Fibroblast of peridontal ligament (primary cell): ENCODE measurements around the gene SRC.

Experiments
- DNase-seq: peaks from one replicate; pipeline ENCODE4 v3.0.0-alpha.2; 2010; ENCODE audit errors: extremely low read depth

The SRC gene

DNA sequence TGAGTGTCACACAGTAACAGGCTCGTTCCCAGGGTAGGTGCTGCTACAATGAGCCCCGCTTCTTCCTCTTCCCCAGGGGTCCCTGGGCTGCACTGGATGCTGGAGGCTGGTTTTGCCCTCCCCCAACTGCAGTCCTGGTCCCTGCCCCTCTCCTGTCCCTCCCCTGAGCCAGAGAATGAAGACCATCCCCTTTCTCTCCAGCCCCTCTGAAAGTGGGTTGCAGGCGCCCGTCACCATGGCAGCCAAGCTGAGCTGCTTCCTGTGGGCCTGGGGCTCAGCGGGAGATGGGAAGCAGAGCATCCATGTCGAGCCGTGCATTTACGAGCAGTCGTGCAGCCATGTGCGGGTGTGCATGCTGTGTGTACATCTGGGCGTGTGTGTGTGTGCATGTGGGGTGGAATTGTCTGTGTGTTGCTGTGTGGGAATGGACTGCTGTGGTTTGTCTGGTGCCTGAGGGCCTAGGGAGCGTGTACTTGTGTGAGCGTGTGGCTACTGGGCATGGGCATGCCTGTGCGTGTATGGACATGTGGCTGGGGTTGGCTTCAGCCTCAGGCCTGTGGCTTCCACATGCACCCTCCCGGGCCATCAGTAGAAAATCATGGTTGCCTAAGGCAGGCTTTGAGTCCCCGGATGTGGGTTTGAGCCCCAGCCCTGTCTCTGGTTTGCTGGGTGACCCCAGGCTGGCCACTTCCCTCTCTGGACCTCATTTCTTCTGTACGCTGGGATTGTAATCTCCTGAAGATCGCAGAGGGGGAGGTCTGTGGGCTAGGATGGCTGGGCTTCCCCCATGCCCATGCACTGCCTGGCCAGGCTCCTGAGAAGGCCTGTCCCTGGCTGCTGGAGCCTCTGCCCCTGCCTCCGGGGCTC, 48.8 kb downstream of the SRC start:
- DNase-seq = no peak

DNA sequence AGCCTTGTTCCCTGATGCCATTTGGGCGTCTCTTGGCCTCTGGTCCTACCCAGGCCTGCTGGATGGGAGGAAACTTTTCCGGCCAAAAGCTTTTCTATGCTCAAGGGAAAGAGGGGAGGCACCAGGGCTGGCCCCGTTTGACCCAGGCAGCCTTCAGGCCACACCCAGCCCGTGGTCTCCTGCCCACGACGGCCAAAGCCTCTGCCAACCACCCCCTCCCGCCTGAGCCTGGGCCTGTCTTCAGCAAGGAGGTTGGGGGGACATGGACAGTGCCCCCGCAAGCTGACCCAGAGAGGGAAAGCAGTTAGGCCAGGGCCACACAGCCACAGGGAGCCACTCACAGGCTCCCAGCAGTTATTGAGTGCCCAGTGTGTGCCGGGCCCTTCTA, 49.5 kb downstream of the SRC start:
- no peak for DNase-seq

DNA sequence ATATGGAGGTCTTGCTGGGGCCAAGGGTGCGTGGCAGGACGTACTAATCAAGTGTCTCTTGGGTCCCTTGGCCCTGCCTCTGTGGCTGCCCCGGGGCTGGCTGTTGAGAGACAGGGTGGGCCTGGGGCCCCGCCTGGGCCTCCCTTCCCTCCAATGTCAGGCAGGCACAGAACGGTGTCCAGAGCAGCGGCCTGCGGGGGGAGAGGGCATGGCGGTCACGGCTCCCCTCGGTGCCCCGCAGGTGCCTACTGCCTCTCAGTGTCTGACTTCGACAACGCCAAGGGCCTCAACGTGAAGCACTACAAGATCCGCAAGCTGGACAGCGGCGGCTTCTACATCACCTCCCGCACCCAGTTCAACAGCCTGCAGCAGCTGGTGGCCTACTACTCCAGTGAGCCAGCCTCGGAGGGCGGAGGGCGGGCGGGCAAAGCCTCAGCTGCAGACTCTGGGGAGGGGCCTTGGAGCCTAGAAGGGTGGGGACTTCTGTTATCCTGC, 50.0 kb downstream of the SRC start:
- no peak for DNase-seq

DNA sequence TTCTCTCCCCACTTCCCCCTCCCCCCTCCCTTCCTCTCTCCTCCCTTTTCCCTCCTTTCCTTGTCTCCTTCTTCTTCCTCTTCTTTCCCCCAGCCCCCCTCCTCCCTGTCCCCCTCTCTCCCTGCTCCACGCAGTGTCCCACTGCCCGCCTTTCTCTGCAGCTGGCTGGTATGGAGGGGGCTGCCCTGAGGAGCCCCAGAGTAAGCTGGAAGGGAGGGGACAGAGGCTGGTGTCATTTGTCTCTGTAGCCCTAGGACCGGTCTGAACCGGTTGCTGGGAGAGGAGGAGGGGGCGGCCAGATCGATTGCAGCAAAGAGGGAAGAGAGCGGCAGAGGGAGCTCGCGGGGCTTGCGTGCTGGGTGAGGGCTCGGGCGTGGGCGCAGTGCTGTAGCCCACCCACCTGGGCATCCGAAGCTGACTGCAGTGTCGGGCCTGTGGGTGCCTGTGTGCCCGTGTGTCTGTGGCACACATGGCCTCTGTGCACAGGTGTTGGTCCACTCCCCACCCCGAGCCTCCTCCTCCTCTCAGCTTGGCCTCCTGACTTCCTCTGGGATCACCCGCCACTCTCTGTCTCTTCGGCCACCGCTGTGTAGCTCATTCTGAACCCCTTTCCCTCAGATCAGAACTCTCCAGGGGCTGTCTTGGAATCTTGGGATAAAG, 50.6 kb downstream of the SRC start:
- no peak for DNase-seq

DNA sequence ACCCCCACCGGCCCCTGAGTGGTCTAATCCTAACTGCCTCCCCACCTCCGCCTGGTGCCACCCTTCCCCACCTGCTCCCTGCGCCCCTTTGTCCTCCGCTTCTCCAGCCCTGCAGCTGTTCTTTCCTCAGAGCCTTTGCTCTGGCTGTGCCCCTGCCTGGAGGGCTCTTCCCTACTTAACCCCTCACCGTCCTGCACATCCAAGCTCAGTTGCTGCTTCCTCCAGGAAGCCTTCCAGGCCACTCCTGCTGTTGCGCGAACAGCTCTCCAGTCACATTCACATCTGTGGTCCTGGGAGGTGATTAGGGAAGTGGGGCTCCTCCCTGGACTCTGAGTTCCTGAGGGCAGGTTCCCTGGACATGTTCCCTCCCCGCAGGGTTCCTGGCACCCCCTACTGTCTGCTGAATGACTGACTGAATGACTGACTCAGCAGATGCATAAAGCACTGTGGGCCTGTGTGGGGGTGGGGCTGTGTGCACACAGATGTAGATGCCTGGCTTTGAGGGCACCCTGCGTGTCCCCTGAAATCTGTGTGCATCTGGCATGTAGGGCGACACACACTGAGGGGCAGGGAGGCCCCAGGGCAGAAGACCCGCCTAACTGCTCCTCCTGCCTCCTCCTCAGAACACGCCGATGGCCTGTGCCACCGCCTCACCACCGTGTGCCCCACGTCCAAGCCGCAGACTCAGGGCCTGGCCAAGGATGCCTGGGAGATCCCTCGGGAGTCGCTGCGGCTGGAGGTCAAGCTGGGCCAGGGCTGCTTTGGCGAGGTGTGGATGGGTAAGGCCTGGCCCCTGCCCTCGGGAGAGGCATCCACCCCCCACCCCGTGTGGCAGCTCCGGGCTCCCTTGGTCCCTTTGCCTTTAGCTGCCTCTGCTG, 51.4 kb downstream of the SRC start:
- DNase-seq = no peak

DNA sequence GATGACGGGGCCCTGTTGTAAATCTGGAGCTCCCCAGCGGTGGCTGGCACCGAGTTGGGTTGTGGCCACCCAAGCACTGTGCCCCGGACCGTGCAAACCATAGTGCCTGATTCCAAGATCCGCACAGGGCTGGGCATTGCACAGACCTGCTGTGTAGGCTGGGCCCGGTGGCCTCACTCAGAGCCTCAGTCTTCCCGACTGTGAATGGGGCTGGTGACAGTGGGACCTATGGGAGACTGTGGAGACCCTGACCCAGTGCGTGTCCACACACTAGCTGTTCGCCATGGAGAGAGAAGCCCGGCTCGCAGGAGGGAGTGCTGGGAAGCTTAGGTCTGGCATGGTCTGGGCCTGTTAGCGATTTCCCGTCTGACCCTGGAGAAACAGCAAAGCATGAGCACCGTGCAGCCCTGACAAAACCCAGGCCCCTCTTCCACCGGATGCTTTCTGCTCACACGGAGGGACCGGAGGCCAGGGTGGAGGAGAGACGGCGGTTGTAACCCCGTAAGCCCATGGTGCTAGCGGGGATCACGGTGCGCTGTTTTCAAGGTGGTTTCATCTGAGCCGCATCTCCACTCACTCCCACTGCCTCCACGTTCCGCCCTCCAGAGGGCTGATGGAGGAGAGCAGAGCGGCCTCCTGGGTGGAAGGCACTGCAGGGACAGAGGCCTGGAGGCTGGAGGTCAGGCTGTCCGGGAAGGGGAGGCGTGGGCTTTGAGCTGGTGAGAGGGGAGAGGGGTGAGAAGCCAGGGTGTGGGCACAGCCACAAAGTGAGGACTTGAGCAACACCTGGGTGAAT, 52.2 kb downstream of the SRC start:
- DNase-seq = no peak

DNA sequence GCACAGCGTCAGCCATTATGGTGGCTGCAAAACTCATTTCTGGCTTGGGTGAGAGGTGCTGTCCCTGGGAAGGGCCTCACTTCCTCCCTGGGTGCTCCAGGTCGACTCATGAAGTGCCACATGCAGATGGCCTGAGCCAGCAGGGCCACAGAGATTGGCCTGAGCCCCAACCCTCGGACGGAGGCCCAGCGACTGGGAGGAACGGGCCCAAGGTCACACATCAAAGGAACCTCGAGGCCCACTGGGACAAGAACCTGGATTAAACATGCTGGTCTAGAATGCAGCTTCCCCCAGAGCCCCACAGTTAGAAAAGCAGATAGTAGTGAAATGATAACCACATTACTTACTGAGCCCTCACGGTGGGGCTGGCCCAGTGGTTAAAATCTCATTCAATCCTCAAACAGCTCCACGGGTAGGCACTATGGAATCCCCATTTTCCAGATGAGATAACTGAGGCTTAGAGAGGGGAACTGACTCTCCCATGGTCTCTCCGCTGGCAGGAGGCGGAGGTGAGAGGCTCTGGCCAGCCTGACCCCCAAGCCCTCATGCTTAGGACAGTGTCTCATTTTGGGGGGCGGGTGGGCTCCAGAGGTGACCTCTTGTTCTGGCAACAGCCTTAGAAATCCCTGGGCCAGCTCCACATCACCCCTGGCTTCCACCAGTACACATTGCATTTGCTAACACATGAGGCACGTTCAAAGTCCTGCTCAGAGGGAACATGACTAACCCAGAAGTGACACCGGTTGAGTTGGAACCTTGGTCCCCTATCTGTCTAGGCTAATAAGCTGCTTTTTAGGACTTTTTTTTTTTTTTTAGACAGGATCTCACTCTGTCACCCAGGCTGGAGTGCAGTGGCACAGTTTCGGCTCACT, 53.0 kb downstream of the SRC start:
- no peak for DNase-seq

DNA sequence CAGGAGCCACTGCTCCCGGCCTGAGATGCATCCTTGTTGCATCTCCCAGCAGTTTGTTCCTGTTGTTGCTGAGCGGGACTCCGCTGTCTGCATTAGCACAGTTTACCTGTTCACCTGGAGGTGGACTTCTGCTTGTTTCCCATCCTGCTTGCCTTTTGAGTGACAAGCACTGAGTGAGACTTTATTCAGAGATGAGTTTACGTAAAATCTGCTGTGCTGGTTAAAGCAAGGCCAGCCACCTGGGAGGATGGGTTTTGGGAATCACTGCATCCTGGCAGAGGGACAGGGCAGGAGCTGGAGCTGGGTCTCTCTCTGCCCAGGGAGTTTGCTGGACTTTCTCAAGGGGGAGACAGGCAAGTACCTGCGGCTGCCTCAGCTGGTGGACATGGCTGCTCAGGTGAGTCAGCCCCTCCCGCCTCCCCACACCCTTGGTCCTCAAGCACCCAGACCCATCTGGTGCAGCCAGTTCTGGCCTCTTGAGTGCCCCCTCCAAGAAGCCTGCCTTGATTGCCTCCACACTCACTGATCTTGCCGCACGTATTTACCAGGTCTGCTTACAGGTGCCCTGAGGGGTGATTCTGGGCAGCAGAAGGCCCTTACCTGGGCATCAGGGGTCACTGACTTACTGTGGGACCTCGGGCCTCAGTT, 55.5 kb downstream of the SRC start:
- no peak for DNase-seq

DNA sequence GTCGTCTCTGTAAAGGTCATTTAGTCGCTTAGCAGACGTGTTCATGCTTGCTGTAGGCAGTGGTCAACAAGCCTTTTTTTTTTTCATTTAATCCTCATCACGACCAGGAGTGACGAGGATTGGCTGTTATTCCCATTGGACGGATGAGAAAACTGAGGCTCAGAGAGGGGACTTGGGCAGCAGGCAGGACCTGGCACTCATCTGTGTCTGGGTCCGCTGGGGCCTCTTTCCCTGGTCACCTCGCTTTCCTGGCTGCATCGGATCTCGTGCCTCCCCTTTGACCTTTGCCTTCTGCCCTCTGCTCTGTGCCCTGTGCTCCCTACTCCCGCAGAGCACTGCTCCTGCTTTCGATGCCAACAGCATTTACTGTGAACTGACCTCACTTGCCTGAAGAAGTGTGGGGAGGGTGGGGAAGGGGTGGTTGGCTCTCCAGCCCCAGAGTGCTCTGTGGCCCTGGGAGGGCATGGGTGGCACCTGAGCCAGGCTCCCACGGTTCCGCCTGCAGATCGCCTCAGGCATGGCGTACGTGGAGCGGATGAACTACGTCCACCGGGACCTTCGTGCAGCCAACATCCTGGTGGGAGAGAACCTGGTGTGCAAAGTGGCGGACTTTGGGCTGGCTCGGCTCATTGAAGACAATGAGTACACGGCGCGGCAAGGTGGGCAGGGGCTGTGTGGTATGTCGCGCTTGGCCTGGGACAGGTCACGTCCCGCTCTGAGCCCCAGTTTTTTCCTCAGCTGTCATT, 56.2 kb downstream of the SRC start:
- no peak for DNase-seq

DNA sequence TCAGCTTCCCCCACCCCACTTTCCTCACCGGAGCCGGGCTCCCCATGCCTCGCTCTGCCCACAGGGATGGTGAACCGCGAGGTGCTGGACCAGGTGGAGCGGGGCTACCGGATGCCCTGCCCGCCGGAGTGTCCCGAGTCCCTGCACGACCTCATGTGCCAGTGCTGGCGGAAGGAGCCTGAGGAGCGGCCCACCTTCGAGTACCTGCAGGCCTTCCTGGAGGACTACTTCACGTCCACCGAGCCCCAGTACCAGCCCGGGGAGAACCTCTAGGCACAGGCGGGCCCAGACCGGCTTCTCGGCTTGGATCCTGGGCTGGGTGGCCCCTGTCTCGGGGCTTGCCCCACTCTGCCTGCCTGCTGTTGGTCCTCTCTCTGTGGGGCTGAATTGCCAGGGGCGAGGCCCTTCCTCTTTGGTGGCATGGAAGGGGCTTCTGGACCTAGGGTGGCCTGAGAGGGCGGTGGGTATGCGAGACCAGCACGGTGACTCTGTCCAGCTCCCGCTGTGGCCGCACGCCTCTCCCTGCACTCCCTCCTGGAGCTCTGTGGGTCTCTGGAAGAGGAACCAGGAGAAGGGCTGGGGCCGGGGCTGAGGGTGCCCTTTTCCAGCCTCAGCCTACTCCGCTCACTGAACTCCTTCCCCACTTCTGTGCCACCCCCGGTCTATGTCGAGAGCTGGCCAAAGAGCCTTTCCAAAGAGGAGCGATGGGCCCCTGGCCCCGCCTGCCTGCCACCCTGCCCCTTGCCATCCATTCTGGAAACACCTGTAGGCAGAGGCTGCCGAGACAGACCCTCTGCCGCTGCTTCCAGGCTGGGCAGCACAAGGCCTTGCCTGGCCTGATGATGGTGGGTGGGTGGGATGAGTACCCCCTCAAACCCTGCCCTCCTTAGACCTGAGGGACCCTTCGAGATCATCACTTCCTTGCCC, 57.4 kb downstream of the SRC start:
- no peak for DNase-seq

DNA sequence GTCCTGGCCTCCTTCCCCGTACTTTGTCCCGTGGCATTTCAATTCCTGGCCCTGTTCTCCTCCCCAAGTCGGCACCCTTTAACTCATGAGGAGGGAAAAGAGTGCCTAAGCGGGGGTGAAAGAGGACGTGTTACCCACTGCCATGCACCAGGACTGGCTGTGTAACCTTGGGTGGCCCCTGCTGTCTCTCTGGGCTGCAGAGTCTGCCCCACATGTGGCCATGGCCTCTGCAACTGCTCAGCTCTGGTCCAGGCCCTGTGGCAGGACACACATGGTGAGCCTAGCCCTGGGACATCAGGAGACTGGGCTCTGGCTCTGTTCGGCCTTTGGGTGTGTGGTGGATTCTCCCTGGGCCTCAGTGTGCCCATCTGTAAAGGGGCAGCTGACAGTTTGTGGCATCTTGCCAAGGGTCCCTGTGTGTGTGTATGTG, 58.5 kb downstream of the SRC start:
- no peak for DNase-seq

DNA sequence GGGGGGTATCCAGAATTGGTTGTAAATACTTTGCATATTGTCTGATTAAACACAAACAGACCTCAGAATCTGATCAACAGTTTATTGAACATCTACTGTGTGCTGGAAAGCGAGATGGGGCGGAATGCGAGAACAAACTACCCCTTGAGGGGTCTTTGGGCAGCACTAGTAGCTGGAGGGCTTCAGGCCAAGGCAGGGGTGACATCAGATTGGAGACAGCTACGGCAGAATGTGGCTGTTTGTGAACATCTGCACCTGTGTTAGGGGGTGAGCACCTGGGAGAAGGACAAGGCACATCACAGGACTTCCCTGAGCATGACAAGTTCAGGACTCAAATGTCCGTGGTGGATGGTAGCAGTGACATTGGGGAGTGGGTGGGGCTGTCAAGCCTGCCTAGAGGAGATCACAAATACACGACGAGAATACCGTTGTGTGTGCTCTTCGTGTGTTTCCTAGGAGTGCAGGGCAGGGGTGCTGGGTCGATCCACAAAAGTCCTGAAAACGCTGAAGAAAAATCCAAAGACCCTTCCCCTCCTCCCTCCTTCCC, 59.5 kb downstream of the SRC start:
- no peak for DNase-seq

DNA sequence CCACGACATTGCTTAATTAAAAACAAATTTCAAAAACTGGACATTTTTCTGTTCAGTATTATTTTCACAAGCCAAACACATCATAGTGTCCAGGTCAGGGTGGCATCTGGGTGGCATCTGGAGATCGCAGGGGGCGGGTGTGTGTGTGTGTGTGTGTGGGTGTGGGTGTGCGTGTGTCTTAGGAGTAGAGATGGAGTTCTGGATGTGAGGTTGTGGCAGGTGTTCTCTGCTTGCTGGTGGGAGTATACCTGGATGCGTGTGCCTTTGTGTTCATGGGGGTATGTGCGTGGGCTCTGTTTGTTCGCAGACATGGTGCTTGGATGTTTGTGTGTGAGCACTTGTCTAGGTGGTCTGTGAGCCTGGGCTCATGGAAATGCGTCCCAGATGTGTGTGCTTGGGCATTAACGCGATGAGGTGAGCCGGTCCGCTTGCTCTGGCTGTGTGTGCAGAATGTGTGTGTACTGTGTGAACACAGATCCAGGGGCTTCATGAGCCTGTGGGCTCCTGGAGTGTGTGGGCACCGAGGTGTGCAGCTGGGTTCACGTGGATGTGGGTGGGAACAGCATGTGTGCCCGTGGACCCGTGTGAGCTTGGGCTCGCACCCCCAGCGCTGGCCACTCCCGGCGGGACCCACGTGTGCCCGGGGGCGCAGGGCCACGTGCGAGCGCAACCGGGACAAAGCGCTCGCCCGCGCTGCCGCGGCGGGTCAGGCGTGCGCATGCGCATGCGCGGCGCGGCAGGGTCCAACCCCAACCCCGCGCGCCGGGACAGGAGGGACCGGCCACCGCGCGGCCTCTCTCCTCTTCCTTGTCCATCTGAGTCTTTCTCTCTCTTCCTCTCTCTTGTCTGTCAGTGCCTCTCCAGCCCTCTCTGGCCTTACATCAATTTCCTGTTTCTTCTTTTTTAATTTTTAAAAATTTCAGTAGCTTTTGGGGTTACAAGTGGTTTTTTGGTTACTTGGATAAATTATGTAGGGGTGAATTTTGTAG, 60.4 kb downstream of the SRC start:
- DNase-seq = no peak

DNA sequence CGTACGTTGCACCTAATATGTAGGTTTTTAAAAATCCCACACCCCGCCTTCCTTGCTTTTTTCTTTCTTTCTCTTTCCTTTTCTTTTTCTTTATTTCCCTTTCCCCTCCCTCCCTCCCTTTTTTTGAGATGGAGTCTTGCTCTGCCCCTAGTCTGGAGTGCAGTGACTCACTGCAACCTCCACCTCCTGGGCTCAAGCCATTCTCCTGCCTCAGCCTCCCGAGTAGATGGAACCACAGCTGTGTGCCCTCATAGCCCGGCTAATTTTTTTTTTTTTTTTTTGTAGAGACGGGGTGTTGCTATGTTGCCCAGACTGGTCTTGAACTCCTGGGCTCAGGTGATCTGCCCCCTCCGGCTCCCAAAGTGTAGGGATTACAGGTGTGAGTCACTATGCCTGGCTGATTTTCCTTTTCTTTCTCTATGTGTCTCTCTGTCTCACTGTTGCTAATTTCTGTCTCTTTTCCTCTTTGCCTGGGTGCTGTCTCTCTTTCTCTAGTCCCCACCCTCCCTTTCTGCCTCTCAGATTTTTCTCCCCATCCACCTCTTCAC, 61.2 kb downstream of the SRC start:
- DNase-seq = no peak

DNA sequence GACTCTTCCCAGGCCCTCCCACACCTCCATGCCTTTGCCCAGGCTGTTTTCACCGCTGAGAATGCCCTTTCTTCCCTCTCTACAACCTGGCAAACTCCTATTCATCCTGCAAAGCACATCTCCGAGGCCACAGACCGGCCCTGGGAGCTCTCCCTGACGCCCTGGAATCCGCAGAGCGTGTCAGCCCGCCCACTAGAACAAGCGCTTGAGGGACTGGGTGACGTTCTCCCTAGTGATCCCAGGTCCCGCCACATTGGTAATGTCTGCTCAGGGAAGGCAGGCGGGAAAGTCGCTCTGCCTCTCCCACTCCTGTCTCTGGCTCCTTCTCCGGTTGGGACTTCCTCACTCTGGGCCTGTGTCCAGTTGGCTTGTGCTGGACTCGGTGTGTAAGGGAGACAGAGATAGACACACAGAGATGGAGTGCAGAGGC, 61.6 kb downstream of the SRC start:
- DNase-seq = no peak
